Gastroesophageal sphincter (tissue), 4 donors: ENCODE results near the gene RERE. TPM values are rescaled to one million over a fixed set of nuclear protein-coding genes. Genes with fewer than 3 reads are reported as not detected.
A peak's percentile ranks its signal among the peaks of the same experiment; 100 is the strongest.

Experiments
- ATAC-seq: fragments of 150-250 bp; one replicate; pipeline ENCODE4 v1.9.1; 2016; ENCODE audit warnings: mild to moderate bottlenecking, moderate library complexity
- H3K27ac ChIP-seq, 4 donors: fragments of 200-600 bp; sonication (generic) in 3 of 4; 1 replicate in 3 of 4; 2 replicates in 1 of 4; pipeline ENCODE4 v1.5.1; 2016 to 2019
- H3K27me3 ChIP-seq: fragments of 200-600 bp; sonication (generic); one replicate; pipeline ENCODE4 v1.5.1; 2019
- H3K36me3 ChIP-seq, 2 donors: fragments of 200-600 bp; sonication (generic); one replicate each; pipeline ENCODE4 v1.5.1; 2019; ENCODE audit warnings: control low read depth in 1 of 2
- H3K4me1 ChIP-seq, 3 donors: fragments of 200-600 bp; sonication (generic); 1 replicate in 2 of 3; 2 replicates in 1 of 3; pipeline ENCODE4 v1.5.1; 2016 to 2019; ENCODE audit warnings: control low read depth in 2 of 3
- H3K4me3 ChIP-seq, 2 donors: fragments of 200-600 bp; sonication (generic); one replicate each; pipeline ENCODE4 v1.5.1; 2019; ENCODE audit warnings: mild to moderate bottlenecking in 1 of 2, moderate library complexity in 1 of 2
- H3K9me3 ChIP-seq, 3 donors: fragments of 200-600 bp; sonication (generic); one replicate each; pipeline ENCODE4 v1.5.1; 2017 to 2019; ENCODE audit warnings: control low read depth in 2 of 3
- EP300 ChIP-seq: sonication (generic); formaldehyde crosslinking; IDR thresholded peaks from one replicate; pipeline ENCODE4 v1.6.1; 2017; ENCODE audit warnings: antibody characterized with exemption, mild to moderate bottlenecking
- POLR2A ChIP-seq, 2 donors: fragments of 450-650 bp; IDR thresholded peaks; one replicate each; pipeline ENCODE4 v1.6.1; 2017; ENCODE audit warnings: antibody characterized with exemption in 2 of 2, mild to moderate bottlenecking in 2 of 2, moderate library complexity in 1 of 2
- POLR2AphosphoS5 ChIP-seq: sonication (generic); formaldehyde crosslinking; IDR thresholded peaks from one replicate; pipeline ENCODE4 v1.6.1; 2017; ENCODE audit warnings: antibody characterized with exemption
- WGBS, 2 donors: methylation state at CpG; one replicate each; pipeline ENCODE4 v1.1.5; 2018; ENCODE audit warnings: low coverage in 1 of 2; 5-methylcytosine and 5-hydroxymethylcytosine counted together
- total RNA-seq, 4 donors: library from RNA; depleted of rRNA; stranded (reverse); fragments of >200 nt; gene quantifications; one replicate each; pipeline ENCODE4 v1.1.0, GENCODE V29; 2016
- TF ChIP-seq, protein P1 (sequence below), 4 experiments: fragments of 200-600 bp in 2 of 4; fragments of 450-650 bp in 2 of 4; sonication (generic) in 1 of 4; IDR thresholded peaks; one replicate each; pipeline ENCODE4 v1.5.1; 2017 to 2019; ENCODE audit warnings: antibody characterized with exemption in 4 of 4, mild to moderate bottlenecking in 2 of 4, moderate library complexity in 2 of 4

RERE gene
- total RNA-seq, 4 donors from 2014 or later = 112 to 212 (median 139) TPM

DNA sequence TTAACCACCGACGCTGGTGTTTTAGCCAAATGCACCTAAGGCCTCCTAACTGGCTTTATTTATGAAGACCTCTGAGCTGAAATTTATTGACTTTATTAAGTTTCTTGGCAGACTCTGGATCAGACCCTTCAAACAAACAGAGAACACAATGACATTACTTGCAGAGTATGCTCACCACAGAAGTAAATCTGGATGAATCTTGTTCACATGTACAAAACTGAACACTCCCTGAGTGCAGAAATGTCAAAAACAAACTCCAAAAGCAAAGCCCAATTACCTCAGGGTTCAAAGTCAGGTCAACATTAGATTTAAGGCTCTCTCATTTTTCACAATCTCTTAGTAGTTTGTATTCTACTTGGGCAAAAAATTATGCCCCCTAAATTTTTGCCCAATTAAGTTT is 280.9 kb downstream of the RERE start:
- no peak overlapping the region for H3K27ac ChIP-seq
- no peak for TF ChIP-seq POLR2AphosphoS5
- TF ChIP-seq, protein P1, sequence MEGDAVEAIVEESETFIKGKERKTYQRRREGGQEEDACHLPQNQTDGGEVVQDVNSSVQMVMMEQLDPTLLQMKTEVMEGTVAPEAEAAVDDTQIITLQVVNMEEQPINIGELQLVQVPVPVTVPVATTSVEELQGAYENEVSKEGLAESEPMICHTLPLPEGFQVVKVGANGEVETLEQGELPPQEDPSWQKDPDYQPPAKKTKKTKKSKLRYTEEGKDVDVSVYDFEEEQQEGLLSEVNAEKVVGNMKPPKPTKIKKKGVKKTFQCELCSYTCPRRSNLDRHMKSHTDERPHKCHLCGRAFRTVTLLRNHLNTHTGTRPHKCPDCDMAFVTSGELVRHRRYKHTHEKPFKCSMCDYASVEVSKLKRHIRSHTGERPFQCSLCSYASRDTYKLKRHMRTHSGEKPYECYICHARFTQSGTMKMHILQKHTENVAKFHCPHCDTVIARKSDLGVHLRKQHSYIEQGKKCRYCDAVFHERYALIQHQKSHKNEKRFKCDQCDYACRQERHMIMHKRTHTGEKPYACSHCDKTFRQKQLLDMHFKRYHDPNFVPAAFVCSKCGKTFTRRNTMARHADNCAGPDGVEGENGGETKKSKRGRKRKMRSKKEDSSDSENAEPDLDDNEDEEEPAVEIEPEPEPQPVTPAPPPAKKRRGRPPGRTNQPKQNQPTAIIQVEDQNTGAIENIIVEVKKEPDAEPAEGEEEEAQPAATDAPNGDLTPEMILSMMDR (IDR thresholded peaks at IDR 0.05) = no peak
- TF ChIP-seq EP300 = no peak
- 33 to 77% methylated on average over 2 of the region's 2 CpGs for WGBS, 2 donors

DNA sequence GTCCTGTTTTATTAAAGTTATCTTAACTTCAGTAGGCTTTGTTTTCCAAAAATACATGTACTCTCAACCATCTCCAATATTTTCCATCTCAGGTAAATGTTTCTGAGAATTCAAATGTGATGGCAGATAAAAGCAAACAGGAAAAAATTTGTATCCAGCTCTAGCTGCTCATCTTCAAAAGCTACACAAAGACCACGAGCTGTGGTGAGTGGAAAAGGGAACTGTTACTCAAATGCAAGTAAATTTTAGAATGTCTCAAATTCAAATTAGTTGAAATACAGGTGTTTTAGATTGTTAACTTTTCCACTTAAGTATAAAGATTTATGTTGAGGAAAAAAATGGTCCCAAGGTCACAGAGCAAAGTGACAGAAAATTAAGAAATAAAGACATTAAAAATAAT is 283.5 kb downstream of the RERE start:
- H3K4me3 ChIP-seq = no peak overlapping the region
- no peak overlapping the region for H3K27ac ChIP-seq
- no peaks in the 10 kb centered on the region for H3K27me3 ChIP-seq
- H3K4me1 ChIP-seq = peaks cover 0 to 27% (median 3%) of the 10 kb centered on the region in 3 donors
- ATAC-seq = no peak
- no peaks in the 10 kb centered on the region for H3K9me3 ChIP-seq
- no peaks in the 10 kb centered on the region for H3K36me3 ChIP-seq
- no peak for TF ChIP-seq POLR2A (IDR thresholded peaks at IDR 0.05)
- no peak for TF ChIP-seq EP300
- TF ChIP-seq, protein P1 (IDR thresholded peaks at IDR 0.05) = no peak
- TF ChIP-seq POLR2AphosphoS5 = no peak
- 83 to 88% methylated on average over 1 of the region's 1 CpG for WGBS, 2 donors

More for the DNA sequence above, 280.9 kb downstream of the RERE start:
- Histone ChIP-seq H3K4me1 (peaks cover 0 to 42% (median 3%) of the 10 kb centered on the region in 3 donors), H3K27me3 (no peaks in the 10 kb centered on the region), H3K36me3 (peaks cover 0 to 7% of the 10 kb centered on the region in 2 donors), H3K9me3 (no peaks in the 10 kb centered on the region), H3K4me3 (no peak overlapping the region)
- ATAC-seq = no peak

DNA sequence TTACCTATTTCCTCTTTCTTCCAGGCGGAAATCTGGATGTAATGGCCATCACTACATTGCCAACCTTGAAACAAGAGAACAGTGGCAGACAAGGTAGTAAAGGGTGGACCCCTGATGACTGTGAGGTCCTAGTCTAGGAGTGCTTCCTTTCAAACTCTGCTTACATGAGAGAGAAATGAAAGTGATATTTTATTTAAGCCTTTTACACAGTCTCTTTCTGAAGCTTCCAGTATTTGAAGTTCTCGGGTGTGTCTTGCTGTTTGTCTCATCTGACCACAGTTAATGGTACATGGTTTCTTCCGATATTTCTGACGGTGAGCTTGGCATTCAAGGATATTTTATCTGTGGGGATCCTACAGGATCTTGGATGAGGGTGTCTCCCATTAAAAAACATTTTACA is 284.3 kb downstream of the RERE start:
- no peaks in the 10 kb centered on the region for H3K27me3 ChIP-seq
- H3K4me3 ChIP-seq = no peak overlapping the region
- ATAC-seq = no peak
- no peaks in the 10 kb centered on the region for H3K9me3 ChIP-seq
- no peak overlapping the region for H3K27ac ChIP-seq
- H3K4me1 ChIP-seq = peaks cover 0 to 27% (median 3%) of the 10 kb centered on the region in 3 donors
- H3K36me3 ChIP-seq = no peaks in the 10 kb centered on the region
- no peak for TF ChIP-seq POLR2A (IDR thresholded peaks at IDR 0.05)
- TF ChIP-seq, protein P1 (IDR thresholded peaks at IDR 0.05) = no peak
- no peak for TF ChIP-seq POLR2AphosphoS5
- TF ChIP-seq EP300 = no peak
- WGBS, 2 donors = 72 to 82% methylated on average over 4 of the region's 4 CpGs

DNA sequence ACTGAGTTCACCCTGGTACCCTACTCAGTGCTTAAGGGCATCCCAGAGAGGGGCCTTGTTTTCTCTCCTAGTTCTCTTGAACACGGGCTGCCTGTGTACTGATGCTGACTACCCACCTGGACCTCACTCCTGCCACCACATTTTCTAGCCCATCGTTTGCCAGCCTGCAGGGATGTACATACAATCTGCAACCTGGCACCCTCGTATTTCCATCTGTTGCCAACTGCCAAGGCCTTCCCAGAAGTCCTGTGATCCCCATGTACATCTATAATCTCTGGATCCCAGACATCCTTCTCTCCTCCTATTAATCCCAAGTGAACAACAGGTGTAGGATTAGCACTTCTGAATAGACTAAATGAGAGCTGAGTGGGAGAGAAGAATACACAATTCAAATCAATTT is 287.5 kb downstream of the RERE start:
- no peaks in the 10 kb centered on the region for H3K9me3 ChIP-seq
- H3K4me1 ChIP-seq = peaks cover 0 to 33% (median 5%) of the 10 kb centered on the region in 3 donors
- H3K4me3 ChIP-seq = no peak overlapping the region
- ATAC-seq = no peak
- H3K27ac ChIP-seq = no peak overlapping the region
- TF ChIP-seq EP300 = no peak
- no peak for TF ChIP-seq POLR2A (IDR thresholded peaks at IDR 0.05)
- TF ChIP-seq POLR2AphosphoS5 = no peak
- TF ChIP-seq, protein P1 (IDR thresholded peaks at IDR 0.05) = no peak
- H3K36me3 ChIP-seq = no peaks in the 10 kb centered on the region
- H3K27me3 ChIP-seq = no peaks in the 10 kb centered on the region
- WGBS, 2 donors = 77 to 80% methylated on average over 1 to 2 of the region's 3 CpGs

DNA sequence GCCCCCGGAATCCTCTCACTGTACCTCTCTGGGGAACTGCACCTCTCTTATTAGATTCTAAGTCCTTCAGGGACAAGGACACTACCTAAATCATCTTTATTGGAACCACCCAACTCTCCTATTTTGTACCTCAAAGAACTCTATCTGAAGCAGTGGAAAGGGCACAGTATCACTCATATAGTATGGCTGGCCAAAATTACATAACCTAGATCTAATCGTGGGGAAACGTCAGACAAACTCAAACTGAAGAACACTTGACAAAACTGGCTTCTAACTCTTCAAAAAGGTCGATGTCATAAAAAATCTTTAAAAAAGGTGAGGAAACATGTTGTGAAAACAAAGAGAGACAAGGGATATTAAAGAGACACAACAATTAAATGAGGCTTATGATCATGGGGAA is 289.5 kb downstream of the RERE start:
- H3K27ac ChIP-seq = peak overlapping the region in 3 of 4 donors; percentile 15 to 83 (median 38)

More for the DNA sequence above, 289.5 kb downstream of the RERE start:
- 52 to 71% methylated on average over 4 of the region's 4 CpGs for WGBS, 2 donors
- no peaks in the 10 kb centered on the region for H3K9me3 ChIP-seq
- H3K4me1 ChIP-seq = peaks cover 5 to 46% (median 17%) of the 10 kb centered on the region in 3 donors
- H3K4me3 ChIP-seq = no peak overlapping the region
- H3K27me3 ChIP-seq = no peaks in the 10 kb centered on the region
- H3K36me3 ChIP-seq = peaks cover 0 to under 1% of the 10 kb centered on the region in 2 donors
- no peak for ATAC-seq
- TF ChIP-seq POLR2AphosphoS5 = no peak
- TF ChIP-seq POLR2A (IDR thresholded peaks at IDR 0.05) = no peak
- TF ChIP-seq EP300 = no peak
- TF ChIP-seq, protein P1 (IDR thresholded peaks at IDR 0.05) = no peak
